Measurements from ENCODE around the gene APOB. TPM values are rescaled to one million over a fixed set of nuclear protein-coding genes. Genes with fewer than 3 reads are reported as not detected.

APOB gene
- total RNA-seq, 2 experiments from 2014 or later, result not detected

DNA sequence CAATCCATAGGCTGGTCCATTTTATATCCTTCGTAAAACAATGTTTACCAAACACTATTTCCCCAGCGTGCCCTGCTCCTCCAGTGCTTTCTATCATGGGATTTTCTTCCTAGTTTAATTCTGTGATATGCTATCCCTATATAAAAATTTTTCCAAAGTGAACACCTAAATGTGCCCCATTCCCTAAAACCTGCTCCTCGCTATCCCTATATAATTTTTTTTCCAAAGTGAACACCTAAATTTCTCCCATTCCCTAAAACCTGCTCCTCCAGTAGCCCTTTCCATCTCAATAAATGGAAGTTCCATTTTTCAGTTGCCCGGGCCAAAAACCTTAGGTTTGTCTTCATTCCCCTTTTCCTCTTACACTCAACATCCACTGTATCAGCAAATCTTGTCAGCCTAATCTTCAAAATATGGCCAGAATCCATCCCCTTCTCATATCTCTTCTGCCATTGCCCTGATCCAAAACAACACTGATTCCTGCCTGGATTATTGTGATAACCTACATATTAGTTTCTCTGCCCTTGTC is 26.1 kb downstream of the APOB start:
- no peak for DNase-seq
- intact Hi-C loops (cut with micrococcal nuclease), result no loop called here
- TF ChIP-seq, protein P1, sequence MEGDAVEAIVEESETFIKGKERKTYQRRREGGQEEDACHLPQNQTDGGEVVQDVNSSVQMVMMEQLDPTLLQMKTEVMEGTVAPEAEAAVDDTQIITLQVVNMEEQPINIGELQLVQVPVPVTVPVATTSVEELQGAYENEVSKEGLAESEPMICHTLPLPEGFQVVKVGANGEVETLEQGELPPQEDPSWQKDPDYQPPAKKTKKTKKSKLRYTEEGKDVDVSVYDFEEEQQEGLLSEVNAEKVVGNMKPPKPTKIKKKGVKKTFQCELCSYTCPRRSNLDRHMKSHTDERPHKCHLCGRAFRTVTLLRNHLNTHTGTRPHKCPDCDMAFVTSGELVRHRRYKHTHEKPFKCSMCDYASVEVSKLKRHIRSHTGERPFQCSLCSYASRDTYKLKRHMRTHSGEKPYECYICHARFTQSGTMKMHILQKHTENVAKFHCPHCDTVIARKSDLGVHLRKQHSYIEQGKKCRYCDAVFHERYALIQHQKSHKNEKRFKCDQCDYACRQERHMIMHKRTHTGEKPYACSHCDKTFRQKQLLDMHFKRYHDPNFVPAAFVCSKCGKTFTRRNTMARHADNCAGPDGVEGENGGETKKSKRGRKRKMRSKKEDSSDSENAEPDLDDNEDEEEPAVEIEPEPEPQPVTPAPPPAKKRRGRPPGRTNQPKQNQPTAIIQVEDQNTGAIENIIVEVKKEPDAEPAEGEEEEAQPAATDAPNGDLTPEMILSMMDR (IDR thresholded peaks at IDR 0.05), result no peak
- Mint-ChIP-seq H3K4me1 (ENCODE audit: low read depth) (no peaks in the 10 kb centered on the region), H3K9me3 (no peaks in the 10 kb centered on the region), H3K27ac (no peak overlapping the region), H3K27me3 (peaks cover 4% of the 10 kb centered on the region), H3K36me3 (ENCODE audit: low read depth) (no peaks in the 10 kb centered on the region), H3K4me3 (no peak overlapping the region)
- ChIA-PET POLR2A (no interaction called here), CTCF (no interaction called here)
- no peak for ATAC-seq

DNA sequence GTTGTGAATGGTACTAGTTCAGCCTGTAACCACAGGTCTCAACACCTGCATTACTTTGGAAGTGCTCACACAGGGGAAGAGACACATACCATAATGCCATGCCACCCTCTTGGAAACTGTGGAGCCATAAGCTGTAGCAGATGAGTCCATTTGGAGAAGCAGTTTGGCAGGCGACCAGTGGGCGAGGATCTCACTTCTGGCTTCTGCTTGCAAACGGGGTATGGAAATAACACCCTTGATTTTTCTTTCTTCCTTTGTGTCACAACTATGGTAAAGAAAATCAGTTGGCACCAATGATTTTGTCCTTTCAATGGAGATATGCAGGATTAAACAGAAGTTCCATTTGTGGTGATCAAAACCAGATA is 28.6 kb downstream of the APOB start:
- ChIA-PET POLR2A (no interaction called here), CTCF (interaction anchor here (1.6 kb wide), 1 partner anchor 52 kb away, joined by 5 read pairs; no protein-coding TSS in a partner anchor)
- no peak for ATAC-seq
- Mint-ChIP-seq H3K9me3 (no peaks in the 10 kb centered on the region), H3K27me3 (peaks cover 4% of the 10 kb centered on the region), H3K4me1 (ENCODE audit: low read depth) (no peaks in the 10 kb centered on the region), H3K36me3 (ENCODE audit: low read depth) (no peaks in the 10 kb centered on the region), H3K27ac (no peak overlapping the region), H3K4me3 (no peak overlapping the region)
- intact Hi-C loops (cut with micrococcal nuclease), result no loop called here
- TF ChIP-seq, protein P1 (IDR thresholded peaks at IDR 0.05), result no peak
- DNase-seq, result no peak

DNA sequence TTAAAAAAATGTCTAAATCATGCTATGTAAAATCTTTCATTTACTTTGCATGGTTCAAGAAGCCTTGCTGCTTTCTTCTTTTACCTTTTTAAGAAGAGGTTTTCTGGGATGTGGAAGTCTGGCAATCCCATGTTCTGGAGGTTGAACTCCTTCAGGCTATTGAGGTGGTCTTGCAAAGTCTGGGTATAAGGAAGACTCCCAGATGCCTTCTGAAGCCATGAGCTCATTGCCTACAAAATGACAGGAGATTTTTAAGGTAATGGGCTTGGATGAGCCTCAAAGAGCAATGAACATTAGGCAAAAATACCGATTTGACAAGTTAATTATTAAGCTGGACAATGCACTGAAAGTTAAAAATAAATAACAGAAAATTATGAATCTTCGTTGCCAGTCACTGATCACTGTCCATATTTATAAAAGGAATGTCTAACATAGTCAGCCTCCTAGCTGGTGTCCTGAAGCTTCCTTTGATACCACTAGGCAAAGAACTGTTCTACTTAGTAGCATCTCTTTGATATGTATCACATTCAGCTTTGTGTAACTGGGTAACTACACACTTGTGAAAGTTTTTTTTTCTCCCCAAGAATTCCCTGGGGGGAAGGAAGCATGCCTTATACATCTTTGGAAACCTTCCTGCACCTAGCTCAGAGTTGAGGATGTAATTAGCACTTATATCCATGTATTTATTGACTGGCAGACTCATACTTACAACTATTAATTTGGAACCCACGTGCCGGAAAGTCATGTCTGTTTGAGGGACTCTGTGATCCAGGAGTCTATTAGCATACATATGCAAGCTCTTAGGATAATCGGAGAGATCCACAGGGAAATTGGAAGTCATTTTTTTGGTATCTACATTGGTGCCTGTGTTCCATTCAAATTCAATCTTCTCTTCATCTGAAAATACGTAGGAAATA is 29.3 kb downstream of the APOB start:
- DNase-seq (no peak), ATAC-seq (no peak)
- Mint-ChIP-seq H3K27ac (no peak overlapping the region), H3K4me1 (ENCODE audit: low read depth) (no peaks in the 10 kb centered on the region), H3K9me3 (no peaks in the 10 kb centered on the region), H3K27me3 (peaks cover 4% of the 10 kb centered on the region), H3K4me3 (no peak overlapping the region), H3K36me3 (ENCODE audit: low read depth) (no peaks in the 10 kb centered on the region)
- ChIA-PET POLR2A (no interaction called here), CTCF (interaction anchor here (1.6 kb wide), 1 partner anchor 51 kb away, joined by 5 read pairs; no protein-coding TSS in a partner anchor)
- TF ChIP-seq, protein P1 (IDR thresholded peaks at IDR 0.05), result no peak
- intact Hi-C loops (cut with micrococcal nuclease), result no loop called here

DNA sequence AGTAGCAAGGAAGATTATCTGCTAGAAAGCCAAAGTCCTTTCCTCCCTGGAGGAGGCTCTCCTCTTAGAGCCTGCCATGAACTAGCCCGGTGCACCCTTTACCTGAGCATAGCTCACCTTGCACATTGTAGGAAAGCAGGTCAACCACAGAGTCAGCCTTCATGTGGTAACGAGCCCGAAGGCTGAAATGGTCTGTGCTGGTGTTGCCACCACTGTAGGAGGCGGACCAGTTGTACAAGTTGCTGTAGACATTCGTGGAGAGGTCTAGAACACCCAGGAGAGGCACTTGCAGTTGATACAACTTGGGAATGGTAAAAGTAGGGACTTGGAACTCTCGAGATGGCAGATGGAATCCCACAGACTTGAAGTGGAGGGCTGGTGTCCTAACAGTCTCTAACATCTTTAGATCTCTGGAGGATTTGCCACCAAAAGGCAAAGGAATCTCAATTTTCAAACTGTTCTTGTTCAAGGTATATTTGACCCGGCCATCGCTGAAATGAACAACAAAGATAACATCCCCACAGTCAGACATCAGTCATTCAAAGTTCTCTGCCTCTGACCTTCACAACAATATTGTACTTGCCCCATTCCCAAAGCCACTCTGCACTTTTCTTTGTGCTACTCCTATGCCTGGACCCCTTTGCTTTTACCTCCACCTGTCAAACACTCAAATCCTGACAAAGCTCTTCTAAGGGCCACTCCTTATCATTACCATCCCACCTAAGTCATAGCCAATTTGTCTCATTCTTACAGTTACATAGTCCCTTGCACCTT is 30.6 kb downstream of the APOB start:
- POLR2A ChIA-PET, result no interaction called here

More for the DNA sequence above, 30.6 kb downstream of the APOB start:
- Mint-ChIP-seq H3K4me1 (ENCODE audit: low read depth) (no peaks in the 10 kb centered on the region), H3K4me3 (no peak overlapping the region), H3K27ac (no peak overlapping the region), H3K36me3 (ENCODE audit: low read depth) (no peaks in the 10 kb centered on the region), H3K27me3 (peaks cover 3% of the 10 kb centered on the region), H3K9me3 (no peaks in the 10 kb centered on the region)
- TF ChIP-seq, protein P1 (IDR thresholded peaks at IDR 0.05), result no peak
- no peak for DNase-seq
- CTCF ChIA-PET, result no interaction called here
- intact Hi-C loops (cut with micrococcal nuclease), result no loop called here
- no peak for ATAC-seq
